GM12865 (cell line): ENCODE results near the gene CEP112.

Experiments
- DNase-seq: peaks from one replicate; pipeline ENCODE4 v3.0.0; 2010; ENCODE audit warnings: low read depth
- H3K4me3 ChIP-seq: 2 replicates; pipeline ENCODE4 v1.5.1; 2011; ENCODE audit warnings: mild to moderate bottlenecking, low read depth, low read length, control low read depth
- CTCF ChIP-seq: IDR thresholded peaks from 2 replicates; pipeline ENCODE4 v1.5.1; 2011; ENCODE audit warnings: low read length, control low read depth, low read depth, inconsistent platforms; ENCODE audit not compliant: insufficient read depth; ENCODE audit errors: missing control alignments

CEP112 gene

GRCh38 chr17:65730711-65731169, 461.2 kb downstream of the CEP112 start:
- no peak for DNase-seq
- no peak for TF ChIP-seq CTCF
- H3K4me3 ChIP-seq: no peak overlapping the region

DNA sequence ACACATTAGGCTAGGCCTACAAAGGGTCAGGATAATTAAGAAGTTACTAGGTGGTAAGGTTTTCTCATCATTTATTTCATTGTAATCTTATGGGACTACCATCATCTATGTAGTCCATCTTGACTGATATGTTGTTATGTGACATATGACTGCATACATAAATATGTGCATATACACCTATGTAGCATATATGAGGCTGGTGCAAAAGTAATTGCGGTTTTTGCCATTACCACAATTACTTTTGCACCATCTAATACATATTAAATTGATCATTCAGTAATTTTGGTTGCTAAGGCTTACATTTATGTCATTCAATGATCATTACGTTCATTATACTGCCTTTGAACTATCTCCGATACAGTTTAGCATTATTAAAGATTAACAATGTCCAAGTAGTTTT, 462.7 kb downstream of the CEP112 start:
- no peak for TF ChIP-seq CTCF
- H3K4me3 ChIP-seq: no peak overlapping the region
- DNase-seq: no peak

- DNase-seq: no peak
- TF ChIP-seq CTCF: no peak
- no peak overlapping the region for H3K4me3 ChIP-seq
Measured at GRCh38 chr17:65727832-65728231, 464.1 kb downstream of the CEP112 start.

DNA sequence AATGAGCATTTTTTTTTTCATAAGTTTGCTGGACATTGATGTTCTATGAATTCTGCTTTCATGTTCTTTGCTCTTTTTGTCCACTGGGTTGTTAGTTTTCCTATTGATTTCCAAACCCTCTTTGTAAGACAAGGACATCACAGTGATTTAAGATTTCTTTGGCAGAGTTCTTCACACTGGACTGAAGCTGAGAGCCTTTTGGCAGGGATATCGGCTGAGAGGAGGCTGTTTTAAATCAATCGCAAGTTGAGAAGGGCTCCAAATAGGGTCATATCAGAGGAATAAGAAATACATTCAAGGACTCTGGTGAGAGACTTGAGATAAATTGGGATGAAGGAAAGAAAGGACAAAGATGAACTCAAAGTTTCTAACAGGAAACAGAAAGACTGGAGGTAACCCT, 464.7 kb downstream of the CEP112 start:
- DNase-seq: no peak
- no peak for TF ChIP-seq CTCF
- H3K4me3 ChIP-seq: no peak overlapping the region

- TF ChIP-seq CTCF: no peak
- no peak overlapping the region for H3K4me3 ChIP-seq
- DNase-seq: no peak
Measured at GRCh38 chr17:65723431-65724151, 468.3 kb downstream of the CEP112 start.

DNA sequence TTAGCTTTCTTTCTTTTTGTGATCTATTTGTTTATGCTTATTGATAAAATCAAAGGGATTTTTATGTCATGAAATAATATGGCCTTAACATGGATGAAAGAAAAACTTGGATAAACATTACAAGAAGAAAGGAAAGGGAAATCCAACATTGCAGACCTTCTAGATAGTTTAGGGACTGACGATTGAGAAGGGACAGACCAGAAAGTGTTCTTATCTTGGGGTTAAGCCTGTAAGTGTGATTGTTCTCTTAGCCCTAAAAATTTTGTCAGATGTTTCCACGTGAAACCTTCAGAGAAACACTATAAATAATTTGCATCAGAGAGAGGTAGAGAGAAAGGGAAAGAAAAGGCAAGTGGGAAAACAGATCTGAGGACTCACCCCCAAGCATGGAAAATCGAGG, 473.3 kb downstream of the CEP112 start:
- no peak for DNase-seq
- no peak for TF ChIP-seq CTCF
- H3K4me3 ChIP-seq: no peak overlapping the region
